Measurements from ENCODE around the gene TPCN1.

GRCh38 chr12:113286712-113287111, 65.4 kb downstream of the TPCN1 start:
- no peak for TF ChIP-seq ZNF274 (IDR thresholded peaks at IDR 0.05; ENCODE audit: borderline replicate concordance, extremely low read depth, low read length)
- TF ChIP-seq SIRT6 (IDR thresholded peaks at IDR 0.05; ENCODE audit: low read length): no peak
- TF ChIP-seq TEAD4 (IDR thresholded peaks at IDR 0.05; ENCODE audit: low read depth, low read length): no peak
- TF ChIP-seq CTCF (IDR thresholded peaks at IDR 0.05; ENCODE audit: control extremely low read depth in 1 of 3, insufficient read depth in 1 of 3, low read depth in 1 of 3, low read length in 3 of 3): no peak

Data from H1 (cell line).